ENCODE results near the gene ATG16L2. TPM values are rescaled to one million over a fixed set of nuclear protein-coding genes. Genes with fewer than 3 reads are reported as not detected.

Gene ATG16L2
- polyA plus RNA-seq, 2 of the 4 experiments (the other 2 are of a cell fraction) = 6.1 to 6.3 TPM

- 0 out of 2 replicates have a peak, but pooled peaks have one; percentile 3 for TF ChIP-seq ZC3H11A (IDR thresholded peaks at IDR 0.05)
Measured at GRCh38 chr11:72793425-72794367, 20.5 kb upstream of the ATG16L2 start, which contains the start of gene STARD10 (continued).

DNA sequence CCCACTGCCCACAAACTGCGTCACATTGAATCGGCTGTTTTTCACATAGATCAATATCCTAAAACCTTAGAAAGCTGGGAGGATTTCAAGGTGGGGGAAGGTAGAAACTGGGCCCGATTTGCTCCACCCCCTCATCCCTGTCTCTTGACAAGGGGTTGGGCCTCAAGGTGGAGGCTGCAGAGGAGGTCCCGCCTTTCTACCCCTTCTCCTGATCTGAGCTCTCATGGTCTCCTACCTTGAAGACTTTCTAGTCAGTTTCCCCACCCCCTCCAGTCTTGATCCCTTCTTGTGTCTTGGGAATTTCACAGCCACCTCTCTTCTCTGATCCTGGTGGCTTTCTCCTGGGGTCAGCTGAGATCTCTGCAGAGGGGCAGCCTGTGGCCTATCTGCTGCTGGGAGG, 15.8 kb upstream of the ATG16L2 start:
- Histone ChIP-seq H3K4me3 (no peak overlapping the region), H3K4me2 (no peak overlapping the region), H3K9me3 (no peaks in the 10 kb centered on the region), H3K27ac (no peak overlapping the region), H3K4me1 (peaks cover 8% of the 10 kb centered on the region)
- TF ChIP-seq, protein P1, sequence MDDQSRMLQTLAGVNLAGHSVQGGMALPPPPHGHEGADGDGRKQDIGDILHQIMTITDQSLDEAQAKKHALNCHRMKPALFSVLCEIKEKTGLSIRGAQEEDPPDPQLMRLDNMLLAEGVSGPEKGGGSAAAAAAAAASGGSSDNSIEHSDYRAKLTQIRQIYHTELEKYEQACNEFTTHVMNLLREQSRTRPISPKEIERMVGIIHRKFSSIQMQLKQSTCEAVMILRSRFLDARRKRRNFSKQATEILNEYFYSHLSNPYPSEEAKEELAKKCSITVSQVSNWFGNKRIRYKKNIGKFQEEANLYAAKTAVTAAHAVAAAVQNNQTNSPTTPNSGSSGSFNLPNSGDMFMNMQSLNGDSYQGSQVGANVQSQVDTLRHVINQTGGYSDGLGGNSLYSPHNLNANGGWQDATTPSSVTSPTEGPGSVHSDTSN (IDR thresholded peaks at IDR 0.05) = no peak
- TF ChIP-seq FOSL2 (IDR thresholded peaks at IDR 0.05) = no peak
- no peak for TF ChIP-seq FOSL2 (CRISPR knock-in tag; IDR thresholded peaks at IDR 0.05)
- no peak for TF ChIP-seq FOSB (CRISPR knock-in tag; IDR thresholded peaks at IDR 0.05)
- TF ChIP-seq CBX8 (IDR thresholded peaks at IDR 0.05) = no peak
- no peak for TF ChIP-seq HEYL (CRISPR knock-in tag; IDR thresholded peaks at IDR 0.05)
- no peak for TF ChIP-seq HOXB13 (CRISPR knock-in tag; IDR thresholded peaks at IDR 0.05; ENCODE audit: low read depth)
- TF ChIP-seq SREBF2 (IDR thresholded peaks at IDR 0.05) = no peak
- TF ChIP-seq NPAS2 (CRISPR knock-in tag; IDR thresholded peaks at IDR 0.05; ENCODE audit: borderline replicate concordance) = no peak
- no peak for TF ChIP-seq TFCP2L1 (CRISPR knock-in tag; IDR thresholded peaks at IDR 0.05)
- no peak for TF ChIP-seq MAFK (IDR thresholded peaks at IDR 0.05; ENCODE audit: partially characterized antibody)
- TF ChIP-seq, protein P2, sequence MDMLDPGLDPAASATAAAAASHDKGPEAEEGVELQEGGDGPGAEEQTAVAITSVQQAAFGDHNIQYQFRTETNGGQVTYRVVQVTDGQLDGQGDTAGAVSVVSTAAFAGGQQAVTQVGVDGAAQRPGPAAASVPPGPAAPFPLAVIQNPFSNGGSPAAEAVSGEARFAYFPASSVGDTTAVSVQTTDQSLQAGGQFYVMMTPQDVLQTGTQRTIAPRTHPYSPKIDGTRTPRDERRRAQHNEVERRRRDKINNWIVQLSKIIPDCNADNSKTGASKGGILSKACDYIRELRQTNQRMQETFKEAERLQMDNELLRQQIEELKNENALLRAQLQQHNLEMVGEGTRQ (IDR thresholded peaks at IDR 0.05) = no peak
- no peak for TF ChIP-seq CBX2 (IDR thresholded peaks at IDR 0.05; ENCODE audit: borderline replicate concordance, low read depth)
- TF ChIP-seq ZSCAN20 (CRISPR knock-in tag; IDR thresholded peaks at IDR 0.05) = no peak
- no peak for TF ChIP-seq BHLHE40 (IDR thresholded peaks at IDR 0.05; ENCODE audit: low read depth, low read length)
- ChIA-PET POLR2A (interaction anchor here (0.7 kb wide), 2 partner anchors 17 to 76 kb away, joined by 3 to 4 read pairs; no protein-coding TSS in a partner anchor), CTCF (interaction anchor here (0.5 to 2.0 kb wide), 7 partner anchors 12 to 333 kb away, joined by 3 to 10 read pairs (median 5); no protein-coding TSS in a partner anchor)
- FAIRE-seq (no peak), ATAC-seq (no peak), DNase-seq (ENCODE audit: low read depth in 1 of 2, low spot score in 1 of 2) (no peak)
- WGBS (ENCODE audit: missing lambda C conversion rate) = 78% methylated on average over 4 of the region's 4 CpGs

GRCh38 chr11:72799441-72799840, 14.8 kb upstream of the ATG16L2 start:
- 69% methylated on average over 4 of the region's 4 CpGs for WGBS (ENCODE audit: missing lambda C conversion rate)
- Histone ChIP-seq H3K4me3 (no peak overlapping the region), H3K9me3 (no peaks in the 10 kb centered on the region), H3K4me1 (peaks cover 4% of the 10 kb centered on the region; the same call in 1 of the 3 replicates), H3K27ac (no peak overlapping the region), H3K4me2 (no peak overlapping the region)
- ChIA-PET CTCF (interaction anchor here (1.4 kb wide), 2 partner anchors 11 to 32 kb away, joined by 3 to 5 read pairs; no protein-coding TSS in a partner anchor), POLR2A (no interaction called here)
- DNase-seq (ENCODE audit: low read depth in 1 of 2, low spot score in 1 of 2) (no peak), FAIRE-seq (no peak), ATAC-seq (no peak)
- TF ChIP-seq EHF (CRISPR knock-in tag; IDR thresholded peaks at IDR 0.05) (no peak), RFX5 (IDR thresholded peaks at IDR 0.05) (peak; percentile 53; the same call in 1 of the 2 replicates)

DNA sequence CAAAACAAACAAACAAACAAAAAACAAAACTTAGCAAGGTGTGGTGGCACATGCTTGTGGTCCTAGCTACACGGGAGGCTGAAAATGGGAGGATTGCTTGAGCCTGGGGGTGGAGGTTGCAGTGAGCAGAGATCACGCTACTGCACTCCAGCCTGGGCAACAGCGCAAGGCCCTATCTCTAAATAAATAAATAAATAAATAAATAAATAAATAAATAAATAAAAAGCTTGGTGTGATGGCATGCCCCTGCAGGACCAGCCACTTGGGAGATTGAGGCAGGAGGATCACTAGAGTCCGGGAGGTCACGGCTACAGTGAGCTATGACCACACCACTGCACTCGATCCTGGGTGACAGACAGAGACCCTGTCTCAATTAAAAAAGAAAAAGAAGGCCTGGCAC, 11.4 kb upstream of the ATG16L2 start:
- CTCF ChIA-PET = interaction anchor here (0.6 to 2.6 kb wide), 4 partner anchors 9 to 375 kb away, joined by 3 to 15 read pairs (median 6); partner anchors contain the start of gene STARD10

More for the DNA sequence above, 11.4 kb upstream of the ATG16L2 start:
- WGBS (ENCODE audit: missing lambda C conversion rate) = 88% methylated on average over 6 of the region's 6 CpGs
- TF ChIP-seq CHD2 (IDR thresholded peaks at IDR 0.05; ENCODE audit: low read length, partially characterized antibody) (no peak), HOXB5 (CRISPR knock-in tag; IDR thresholded peaks at IDR 0.05) (no peak), HEYL (CRISPR knock-in tag; IDR thresholded peaks at IDR 0.05) (no peak), ZC3H11A (IDR thresholded peaks at IDR 0.05) (peak; percentile 86), MYC (IDR thresholded peaks at IDR 0.05; ENCODE audit: borderline replicate concordance, low read length) (no peak), HOXA7 (CRISPR knock-in tag; IDR thresholded peaks at IDR 0.05) (no peak)
- H3K27ac ChIP-seq = no peak overlapping the region
- POLR2A ChIA-PET = interaction anchor here (0.6 kb wide), 1 partner anchor 100 kb away, joined by 5 read pairs; no protein-coding TSS in a partner anchor
- H3K9me3 ChIP-seq = no peaks in the 10 kb centered on the region
- DNase-seq (ENCODE audit: low read depth in 1 of 2, low spot score in 1 of 2) (no peak), ATAC-seq (no peak), FAIRE-seq (no peak)
- peaks cover 19% of the 10 kb centered on the region for H3K4me1 ChIP-seq
- no peak overlapping the region for H3K4me3 ChIP-seq
- no peak overlapping the region for H3K4me2 ChIP-seq

All from A549 (cell line).